ENCODE measurements around the gene PNMA8B.

GRCh38 chr19:46481223-46481848, 14.3 kb downstream of the PNMA8B start:
- TF ChIP-seq, protein P1, sequence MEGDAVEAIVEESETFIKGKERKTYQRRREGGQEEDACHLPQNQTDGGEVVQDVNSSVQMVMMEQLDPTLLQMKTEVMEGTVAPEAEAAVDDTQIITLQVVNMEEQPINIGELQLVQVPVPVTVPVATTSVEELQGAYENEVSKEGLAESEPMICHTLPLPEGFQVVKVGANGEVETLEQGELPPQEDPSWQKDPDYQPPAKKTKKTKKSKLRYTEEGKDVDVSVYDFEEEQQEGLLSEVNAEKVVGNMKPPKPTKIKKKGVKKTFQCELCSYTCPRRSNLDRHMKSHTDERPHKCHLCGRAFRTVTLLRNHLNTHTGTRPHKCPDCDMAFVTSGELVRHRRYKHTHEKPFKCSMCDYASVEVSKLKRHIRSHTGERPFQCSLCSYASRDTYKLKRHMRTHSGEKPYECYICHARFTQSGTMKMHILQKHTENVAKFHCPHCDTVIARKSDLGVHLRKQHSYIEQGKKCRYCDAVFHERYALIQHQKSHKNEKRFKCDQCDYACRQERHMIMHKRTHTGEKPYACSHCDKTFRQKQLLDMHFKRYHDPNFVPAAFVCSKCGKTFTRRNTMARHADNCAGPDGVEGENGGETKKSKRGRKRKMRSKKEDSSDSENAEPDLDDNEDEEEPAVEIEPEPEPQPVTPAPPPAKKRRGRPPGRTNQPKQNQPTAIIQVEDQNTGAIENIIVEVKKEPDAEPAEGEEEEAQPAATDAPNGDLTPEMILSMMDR (IDR thresholded peaks at IDR 0.05) = no peak
- TF ChIP-seq POLR2AphosphoS5 (IDR thresholded peaks at IDR 0.05; ENCODE audit: low read depth, low read length) (no peak), SIN3A (IDR thresholded peaks at IDR 0.05; ENCODE audit: borderline replicate concordance, insufficient read depth, low read depth, low read length) (no peak)
- TF ChIP-seq, protein P2, sequence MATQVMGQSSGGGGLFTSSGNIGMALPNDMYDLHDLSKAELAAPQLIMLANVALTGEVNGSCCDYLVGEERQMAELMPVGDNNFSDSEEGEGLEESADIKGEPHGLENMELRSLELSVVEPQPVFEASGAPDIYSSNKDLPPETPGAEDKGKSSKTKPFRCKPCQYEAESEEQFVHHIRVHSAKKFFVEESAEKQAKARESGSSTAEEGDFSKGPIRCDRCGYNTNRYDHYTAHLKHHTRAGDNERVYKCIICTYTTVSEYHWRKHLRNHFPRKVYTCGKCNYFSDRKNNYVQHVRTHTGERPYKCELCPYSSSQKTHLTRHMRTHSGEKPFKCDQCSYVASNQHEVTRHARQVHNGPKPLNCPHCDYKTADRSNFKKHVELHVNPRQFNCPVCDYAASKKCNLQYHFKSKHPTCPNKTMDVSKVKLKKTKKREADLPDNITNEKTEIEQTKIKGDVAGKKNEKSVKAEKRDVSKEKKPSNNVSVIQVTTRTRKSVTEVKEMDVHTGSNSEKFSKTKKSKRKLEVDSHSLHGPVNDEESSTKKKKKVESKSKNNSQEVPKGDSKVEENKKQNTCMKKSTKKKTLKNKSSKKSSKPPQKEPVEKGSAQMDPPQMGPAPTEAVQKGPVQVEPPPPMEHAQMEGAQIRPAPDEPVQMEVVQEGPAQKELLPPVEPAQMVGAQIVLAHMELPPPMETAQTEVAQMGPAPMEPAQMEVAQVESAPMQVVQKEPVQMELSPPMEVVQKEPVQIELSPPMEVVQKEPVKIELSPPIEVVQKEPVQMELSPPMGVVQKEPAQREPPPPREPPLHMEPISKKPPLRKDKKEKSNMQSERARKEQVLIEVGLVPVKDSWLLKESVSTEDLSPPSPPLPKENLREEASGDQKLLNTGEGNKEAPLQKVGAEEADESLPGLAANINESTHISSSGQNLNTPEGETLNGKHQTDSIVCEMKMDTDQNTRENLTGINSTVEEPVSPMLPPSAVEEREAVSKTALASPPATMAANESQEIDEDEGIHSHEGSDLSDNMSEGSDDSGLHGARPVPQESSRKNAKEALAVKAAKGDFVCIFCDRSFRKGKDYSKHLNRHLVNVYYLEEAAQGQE (IDR thresholded peaks at IDR 0.05; ENCODE audit: insufficient read depth in 1 of 2, low read depth in 2 of 2, low read length in 1 of 2) = no peak

Data from Panc1 (cell line).